CD14-positive monocyte (primary cell): ENCODE data around the gene LEKR1. TPM values are rescaled to one million over a fixed set of nuclear protein-coding genes. Genes with fewer than 3 reads are reported as not detected.

ENCODE experiments used
- DNase-seq, 3 donors: peaks; one replicate each; pipeline ENCODE4 v3.0.0-alpha.2; 2011 to 2022
- H2AFZ ChIP-seq: 2 replicates; pipeline ENCODE4 v1.6.0; 2012; ENCODE audit warnings: mild to moderate bottlenecking, low read depth, low read length, inconsistent platforms; ENCODE audit not compliant: insufficient read depth, poor library complexity, severe bottlenecking
- H3K27ac ChIP-seq, 2 donors: 1 replicate in 1 of 2; 2 replicates in 1 of 2; pipeline ENCODE4 v1.5.1; 2012 to 2013; ENCODE audit warnings: low read length in 2 of 2, control low read depth in 1 of 2, inconsistent platforms in 1 of 2, low read depth in 1 of 2, mild to moderate bottlenecking in 1 of 2
- H3K27me3 ChIP-seq, 2 donors: one replicate each; pipeline versions ENCODE4 v1.6.0 to v1.6.1; 2011 to 2013; ENCODE audit warnings: low read length in 2 of 2; ENCODE audit not compliant: control insufficient read depth in 2 of 2, insufficient read depth in 2 of 2
- H3K36me3 ChIP-seq, 2 donors: replicated peaks in 1 of 2; 1 replicate in 1 of 2; 2 replicates in 1 of 2; pipeline versions ENCODE4 v1.5.1 to v1.6.1; 2012 to 2013; ENCODE audit warnings: low read length in 2 of 2, control low read depth in 1 of 2, inconsistent platforms in 1 of 2, mild to moderate bottlenecking in 1 of 2; ENCODE audit not compliant: insufficient read depth in 2 of 2, control insufficient read depth in 1 of 2
- H3K4me1 ChIP-seq, 2 donors: 1 replicate in 1 of 2; 2 replicates in 1 of 2; pipeline versions ENCODE4 v1.5.1 to v1.6.1; 2012 to 2013; ENCODE audit warnings: low read length in 2 of 2, control low read depth in 1 of 2, inconsistent platforms in 1 of 2, mild to moderate bottlenecking in 1 of 2, moderate library complexity in 1 of 2; ENCODE audit not compliant: insufficient read depth in 2 of 2, control insufficient read depth in 1 of 2
- H3K4me2 ChIP-seq: replicated peaks from 2 replicates; pipeline ENCODE3; 2012; ENCODE audit warnings: low read length, moderate library complexity, mild to moderate bottlenecking; ENCODE audit not compliant: poor library complexity, severe bottlenecking; ENCODE audit errors: extremely low read depth
- H3K4me3 ChIP-seq, 3 experiments: fragments of 200-600 bp in 1 of 3; sonication (generic) in 1 of 3; replicated peaks in 1 of 3; 1 replicate in 2 of 3; 2 replicates in 1 of 3; pipeline ENCODE4 v1.5.1; 2011 to 2013; ENCODE audit warnings: low read length in 3 of 3, mild to moderate bottlenecking in 3 of 3, control low read depth in 2 of 3, low read depth in 2 of 3, inconsistent platforms in 1 of 3, moderate library complexity in 1 of 3
- H3K79me2 ChIP-seq: 2 replicates; pipeline ENCODE4 v1.6.0; 2012; ENCODE audit warnings: mild to moderate bottlenecking, control low read depth, inconsistent platforms, low read length, moderate library complexity; ENCODE audit not compliant: insufficient read depth
- H3K9ac ChIP-seq: 2 replicates; pipeline ENCODE4 v1.6.0; 2017; ENCODE audit warnings: low read length, mild to moderate bottlenecking; ENCODE audit not compliant: insufficient read depth, poor library complexity, severe bottlenecking
- H3K9me3 ChIP-seq, 2 donors: replicated peaks in 1 of 2; 1 replicate in 1 of 2; 2 replicates in 1 of 2; pipeline versions ENCODE4 v1.5.1 to v1.6.1; 2012 to 2013; ENCODE audit warnings: low read length in 2 of 2, control low read depth in 1 of 2; ENCODE audit not compliant: control insufficient read depth in 1 of 2, insufficient read depth in 1 of 2
- H4K20me1 ChIP-seq: 2 replicates; pipeline ENCODE4 v1.6.0; 2012; ENCODE audit warnings: mild to moderate bottlenecking, low read length, control low read depth, moderate library complexity; ENCODE audit not compliant: insufficient read depth
- H3K27ac Mint-ChIP-seq, 7 donors: one replicate each; pipeline ENCODE4 v1.8.0; 2020; ENCODE audit warnings: mild to moderate bottlenecking in 7 of 7, mixed read lengths in 7 of 7, moderate library complexity in 6 of 7, inconsistent platforms in 2 of 7
- H3K27me3 Mint-ChIP-seq, 3 donors: one replicate each; pipeline ENCODE4 v1.8.0; 2021 to 2022; ENCODE audit warnings: low read depth in 3 of 3, mild to moderate bottlenecking in 3 of 3, mixed read lengths in 3 of 3, moderate library complexity in 3 of 3, inconsistent platforms in 1 of 3
- H3K36me3 Mint-ChIP-seq, 2 donors: one replicate each; pipeline ENCODE4 v1.8.0; 2020; ENCODE audit warnings: mixed read lengths in 2 of 2, inconsistent platforms in 1 of 2, mild to moderate bottlenecking in 1 of 2
- H3K4me1 Mint-ChIP-seq: one replicate; pipeline ENCODE4 v1.8.0; 2020; ENCODE audit warnings: mild to moderate bottlenecking, mixed read lengths
- H3K4me3 Mint-ChIP-seq, 2 donors: one replicate each; pipeline ENCODE4 v1.8.0; 2020; ENCODE audit warnings: mild to moderate bottlenecking in 2 of 2, mixed read lengths in 2 of 2, moderate library complexity in 1 of 2
- H3K9me3 Mint-ChIP-seq, 7 donors: one replicate each; pipeline ENCODE4 v1.8.0; 2020 to 2022; ENCODE audit warnings: mixed read lengths in 7 of 7, mild to moderate bottlenecking in 6 of 7, moderate library complexity in 6 of 7, inconsistent platforms in 2 of 7
- WGBS: methylation state at CpG from one replicate; pipeline ENCODE4 v1.1.5; 2013; ENCODE audit warnings: missing lambda C conversion rate; ENCODE audit not compliant: insufficient coverage; 5-methylcytosine and 5-hydroxymethylcytosine counted together
- intact Hi-C, 2 donors: fragments of 100-400 bp; cut with micrococcal nuclease; formaldehyde crosslinking; loops; one replicate each; pipeline versions ENCODE4 v1.15.0 to v1.15.1; 2023
- polyA plus RNA-seq, 3 donors: library from polyadenylated mRNA; depleted of rRNA in 1 of 3; unstranded in 2 of 3; stranded (reverse) in 1 of 3; fragments of 300-500 nt in 2 of 3; fragments of >200 nt in 1 of 3; fragmentation: Illumina TruSeq in 2 of 3; gene quantifications; 1 replicate in 2 of 3; 2 replicates in 1 of 3; pipeline ENCODE4 v1.2.3, GENCODE V29; 2012 to 2021
- TF ChIP-seq, protein P1 (sequence below): fragments of 200-600 bp; IDR thresholded peaks from one replicate; pipeline ENCODE4 v1.8.0; 2022; ENCODE audit warnings: antibody characterized with exemption, mild to moderate bottlenecking

LEKR1 gene
- polyA plus RNA-seq, 3 donors: 0.51 to 0.80 TPM; not detected in 1

- no peaks in the 10 kb centered on the region for H3K4me1 ChIP-seq
- H2AFZ ChIP-seq: no peak overlapping the region
- H3K27ac Mint-ChIP-seq: no peak overlapping the region
- H3K9me3 ChIP-seq: peaks cover 0 to 7% of the 10 kb centered on the region in 2 donors
- H3K4me3 ChIP-seq: no peak overlapping the region
- intact Hi-C loops: no loop called here
- TF ChIP-seq, protein P1, sequence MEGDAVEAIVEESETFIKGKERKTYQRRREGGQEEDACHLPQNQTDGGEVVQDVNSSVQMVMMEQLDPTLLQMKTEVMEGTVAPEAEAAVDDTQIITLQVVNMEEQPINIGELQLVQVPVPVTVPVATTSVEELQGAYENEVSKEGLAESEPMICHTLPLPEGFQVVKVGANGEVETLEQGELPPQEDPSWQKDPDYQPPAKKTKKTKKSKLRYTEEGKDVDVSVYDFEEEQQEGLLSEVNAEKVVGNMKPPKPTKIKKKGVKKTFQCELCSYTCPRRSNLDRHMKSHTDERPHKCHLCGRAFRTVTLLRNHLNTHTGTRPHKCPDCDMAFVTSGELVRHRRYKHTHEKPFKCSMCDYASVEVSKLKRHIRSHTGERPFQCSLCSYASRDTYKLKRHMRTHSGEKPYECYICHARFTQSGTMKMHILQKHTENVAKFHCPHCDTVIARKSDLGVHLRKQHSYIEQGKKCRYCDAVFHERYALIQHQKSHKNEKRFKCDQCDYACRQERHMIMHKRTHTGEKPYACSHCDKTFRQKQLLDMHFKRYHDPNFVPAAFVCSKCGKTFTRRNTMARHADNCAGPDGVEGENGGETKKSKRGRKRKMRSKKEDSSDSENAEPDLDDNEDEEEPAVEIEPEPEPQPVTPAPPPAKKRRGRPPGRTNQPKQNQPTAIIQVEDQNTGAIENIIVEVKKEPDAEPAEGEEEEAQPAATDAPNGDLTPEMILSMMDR: no peak
- H3K27ac ChIP-seq: no peak overlapping the region
- H3K9ac ChIP-seq: no peak overlapping the region
- no peaks in the 10 kb centered on the region for H3K36me3 ChIP-seq
- H3K27me3 Mint-ChIP-seq: peaks cover 0 to 2% (median 2%) of the 10 kb centered on the region in 3 donors
- WGBS: 100% methylated on average over 2 of the region's 2 CpGs
- H3K4me2 ChIP-seq: no peak overlapping the region
- peaks cover 0 to 4% of the 10 kb centered on the region in 2 donors for H3K36me3 Mint-ChIP-seq
- no peak overlapping the region for H3K4me3 Mint-ChIP-seq
- no peaks in the 10 kb centered on the region for H4K20me1 ChIP-seq
- H3K27me3 ChIP-seq: no peaks in the 10 kb centered on the region
- H3K9me3 Mint-ChIP-seq: peaks cover 4 to 14% (median 11%) of the 10 kb centered on the region in 7 donors
- H3K4me1 Mint-ChIP-seq: peaks cover 3% of the 10 kb centered on the region
- no peak for DNase-seq
- H3K79me2 ChIP-seq: no peaks in the 10 kb centered on the region
Measured at GRCh38 chr3:156801746-156802145, 24.4 kb upstream of the LEKR1 start.

GRCh38 chr3:156802821-156803606, 23.1 kb upstream of the LEKR1 start:
- Histone ChIP-seq H3K9me3 (peaks cover 0 to 7% of the 10 kb centered on the region in 2 donors), H3K36me3 (no peaks in the 10 kb centered on the region), H3K4me3 (no peak overlapping the region), H4K20me1 (no peaks in the 10 kb centered on the region), H3K9ac (no peak overlapping the region), H2AFZ (no peak overlapping the region), H3K27ac (no peak overlapping the region), H3K4me1 (no peaks in the 10 kb centered on the region), H3K79me2 (no peaks in the 10 kb centered on the region), H3K4me2 (no peak overlapping the region), H3K27me3 (no peaks in the 10 kb centered on the region)
- intact Hi-C loops: no loop called here
- peaks cover 4 to 14% (median 11%) of the 10 kb centered on the region in 7 donors for H3K9me3 Mint-ChIP-seq
- peak in 1 of 3 donors; percentile 59 for DNase-seq
- peaks cover 0 to 2% (median 2%) of the 10 kb centered on the region in 3 donors for H3K27me3 Mint-ChIP-seq
- TF ChIP-seq, protein P1: no peak
- H3K27ac Mint-ChIP-seq: no peak overlapping the region
- peaks cover 3 to 4% of the 10 kb centered on the region in 2 donors for H3K36me3 Mint-ChIP-seq
- H3K4me3 Mint-ChIP-seq: no peak overlapping the region
- H3K4me1 Mint-ChIP-seq: peaks cover 3% of the 10 kb centered on the region
